Measurements from ENCODE around the gene AATF.

Gene AATF

GRCh38 chr17:36922175-36922574, 26.6 kb upstream of the AATF start:
- no peak for TF ChIP-seq CTCF (IDR thresholded peaks at IDR 0.05; ENCODE audit: extremely low read depth, insufficient read depth, missing control alignments)
- in situ Hi-C loops (cut with MboI; ENCODE audit: low pct_unique_long_range_greater_than_20kb, low sequenced_read_pairs, unreplicated experiment), result no loop called here
- DNase-seq (ENCODE audit: low spot score), result no peak

- DNase-seq (ENCODE audit: low spot score), result no peak
- in situ Hi-C loops (cut with MboI; ENCODE audit: low pct_unique_long_range_greater_than_20kb, low sequenced_read_pairs, unreplicated experiment), result no loop called here
Observed at GRCh38 chr17:36923814-36924221, 24.9 kb upstream of the AATF start.

GRCh38 chr17:36926226-36926625, 22.5 kb upstream of the AATF start:
- DNase-seq (ENCODE audit: low spot score), result no peak
- no peak for TF ChIP-seq CTCF (IDR thresholded peaks at IDR 0.05; ENCODE audit: extremely low read depth, insufficient read depth, missing control alignments)
- in situ Hi-C loops (cut with MboI; ENCODE audit: low pct_unique_long_range_greater_than_20kb, low sequenced_read_pairs, unreplicated experiment), result no loop called here

More at GRCh38 chr17:36923814-36924221, 24.9 kb upstream of the AATF start:
- TF ChIP-seq CTCF (IDR thresholded peaks at IDR 0.05; ENCODE audit: extremely low read depth, insufficient read depth, missing control alignments), result no peak

- TF ChIP-seq CTCF (IDR thresholded peaks at IDR 0.05; ENCODE audit: extremely low read depth, insufficient read depth, missing control alignments), result no peak
- in situ Hi-C loops (cut with MboI; ENCODE audit: low pct_unique_long_range_greater_than_20kb, low sequenced_read_pairs, unreplicated experiment), result no loop called here
- no peak for DNase-seq (ENCODE audit: low spot score)
Observed at GRCh38 chr17:36926701-36927100, 22.1 kb upstream of the AATF start.

DNA sequence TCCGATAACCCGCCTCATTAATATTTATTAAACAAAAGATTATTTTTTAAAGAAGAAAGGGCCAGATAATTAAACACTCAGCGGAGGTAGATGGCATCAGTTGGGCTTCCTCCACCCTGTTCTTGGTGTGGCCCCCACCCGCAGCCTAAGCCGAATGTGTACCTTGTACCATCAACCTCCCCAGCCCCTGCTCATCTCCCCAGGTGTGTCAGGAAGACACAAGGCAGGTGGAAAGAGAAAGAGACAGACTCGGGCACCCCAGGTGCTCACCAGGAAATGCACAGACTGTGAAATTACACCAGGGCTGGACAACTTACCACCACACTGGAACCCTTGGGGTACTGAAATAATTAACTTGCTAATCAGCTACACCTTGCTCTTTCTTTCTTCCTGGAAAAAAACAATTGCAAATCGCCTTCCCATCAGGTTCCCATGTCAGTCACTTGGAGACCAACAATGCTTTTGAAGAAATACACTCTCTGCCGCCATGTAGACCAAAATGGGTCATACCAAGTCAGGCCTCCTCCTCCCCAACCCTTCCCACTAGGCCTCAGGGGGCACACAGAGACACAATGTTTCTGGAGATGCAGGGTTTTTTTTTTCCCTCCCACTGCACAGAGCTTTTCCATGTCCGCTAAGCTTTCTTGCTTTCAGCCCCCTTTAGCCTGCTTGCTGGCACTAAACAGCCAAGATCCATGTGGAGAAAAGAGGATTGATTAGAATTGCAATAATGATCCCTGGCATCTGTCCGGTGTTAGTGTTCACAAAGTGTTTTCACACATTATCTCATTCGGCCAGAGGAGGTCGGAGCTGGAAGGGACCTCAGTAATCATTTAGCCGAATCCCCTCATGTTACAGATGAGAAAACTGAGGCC, 20.0 kb upstream of the AATF start:
- no peak for TF ChIP-seq CTCF (IDR thresholded peaks at IDR 0.05; ENCODE audit: extremely low read depth, insufficient read depth, missing control alignments)
- in situ Hi-C loops (cut with MboI; ENCODE audit: low pct_unique_long_range_greater_than_20kb, low sequenced_read_pairs, unreplicated experiment), result no loop called here
- DNase-seq (ENCODE audit: low spot score), result no peak

DNA sequence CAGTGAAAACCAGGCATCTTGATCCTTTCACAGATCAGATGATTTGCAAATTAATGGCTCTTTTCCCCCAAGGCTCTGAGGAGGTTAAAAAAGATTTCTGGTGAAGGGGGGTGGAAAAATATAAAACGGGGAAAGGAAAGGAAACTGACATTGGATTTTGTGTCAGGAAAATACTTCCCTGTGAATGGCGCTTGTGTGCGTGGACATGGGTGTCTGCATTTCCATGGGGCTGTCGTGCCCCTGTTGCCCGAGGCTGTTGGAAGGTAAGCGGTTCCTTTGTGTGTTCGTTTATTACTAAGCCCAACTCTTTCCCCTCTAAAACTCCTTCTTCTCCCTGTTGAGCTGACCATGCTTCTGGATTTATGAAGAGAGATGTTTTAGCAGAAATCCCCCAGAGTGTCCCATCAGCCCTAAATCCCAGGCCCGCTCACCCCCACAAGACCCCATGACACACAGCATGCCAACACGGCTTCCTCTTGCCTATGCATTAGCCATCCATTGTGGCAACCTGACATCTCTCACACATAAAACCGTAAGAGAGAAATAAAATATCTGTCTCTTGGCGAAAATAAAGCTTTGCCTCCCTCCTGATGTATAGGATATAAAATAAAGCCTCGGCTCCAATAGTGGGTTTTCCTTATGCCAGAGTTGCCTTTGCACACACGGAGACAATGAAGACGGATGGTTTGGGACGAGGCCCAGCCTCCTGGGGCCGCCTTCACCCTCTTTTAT, 18.7 kb upstream of the AATF start:
- DNase-seq (ENCODE audit: low spot score), result no peak
- in situ Hi-C loops (cut with MboI; ENCODE audit: low pct_unique_long_range_greater_than_20kb, low sequenced_read_pairs, unreplicated experiment), result no loop called here
- no peak for TF ChIP-seq CTCF (IDR thresholded peaks at IDR 0.05; ENCODE audit: extremely low read depth, insufficient read depth, missing control alignments)

Data from GM13977 (cell line).